Dermis microvascular lymphatic vessel endothelial cell (primary cell): Measurements from ENCODE around the gene NUDT14. TPM values are rescaled to one million over a fixed set of nuclear protein-coding genes. Genes with fewer than 3 reads are reported as not detected.

ENCODE experiments used
- DNase-seq, 2 donors: peaks; one replicate each; pipeline versions ENCODE4 v3.0.0 to v3.0.0-alpha.2; 2010; ENCODE audit warnings: low read depth in 2 of 2
- total RNA-seq: library from RNA; depleted of rRNA; stranded (reverse); fragments of >200 nt; gene quantifications from 2 replicates; pipeline ENCODE4 v1.2.1, GENCODE V29; 2014

NUDT14 gene
- total RNA-seq, 1 donor from 2014 or later = 54.4 TPM

GRCh38 chr14:105160776-105161175, 20.3 kb downstream of the NUDT14 start:
- DNase-seq = no peak

GRCh38 chr14:105159344-105159743, 21.8 kb downstream of the NUDT14 start:
- no peak for DNase-seq

- DNase-seq = no peak
These were observed 22.3 kb downstream of the NUDT14 start for GRCh38 chr14:105158794-105159193.

GRCh38 chr14:105157872-105158271, 23.2 kb downstream of the NUDT14 start:
- DNase-seq = no peak

- no peak for DNase-seq
These were observed 24.4 kb downstream of the NUDT14 start for GRCh38 chr14:105156414-105157375.

- DNase-seq = no peak
These were observed 25.3 kb downstream of the NUDT14 start for GRCh38 chr14:105155681-105156413.

- DNase-seq = no peak
These were observed 26.0 kb downstream of the NUDT14 start for GRCh38 chr14:105155071-105155651.

GRCh38 chr14:105154476-105154871, 26.6 kb downstream of the NUDT14 start:
- DNase-seq = no peak

GRCh38 chr14:105153739-105154475, 27.2 kb downstream of the NUDT14 start:
- DNase-seq = no peak

- peak in 1 of 2 donors; percentile 41 for DNase-seq
These were observed 27.8 kb downstream of the NUDT14 start for GRCh38 chr14:105153331-105153731.

- DNase-seq = no peak
These were observed 28.3 kb downstream of the NUDT14 start for GRCh38 chr14:105152794-105153241.

- no peak for DNase-seq
These were observed 29.0 kb downstream of the NUDT14 start for GRCh38 chr14:105151838-105152793.

GRCh38 chr14:105151084-105151837, 29.9 kb downstream of the NUDT14 start:
- DNase-seq = no peak

GRCh38 chr14:105150368-105151083, 30.6 kb downstream of the NUDT14 start:
- no peak for DNase-seq

GRCh38 chr14:105150026-105150367, 31.1 kb downstream of the NUDT14 start:
- DNase-seq = no peak

- no peak for DNase-seq
These were observed 31.8 kb downstream of the NUDT14 start for GRCh38 chr14:105149146-105149781.

- no peak for DNase-seq
These were observed 32.4 kb downstream of the NUDT14 start for GRCh38 chr14:105148604-105149145.
